Astrocyte (in vitro differentiated cells and primary cell): ENCODE data around the gene SPTBN2. TPM values are rescaled to one million over a fixed set of nuclear protein-coding genes. Genes with fewer than 3 reads are reported as not detected.

Experiments
- DNase-seq: peaks from one replicate; pipeline ENCODE4 v3.0.0-alpha.2; 2010; ENCODE audit warnings: low read depth
- FAIRE-seq: peaks from 2 replicates; lab custom pipeline; 2011; peaks lifted over from hg19 to GRCh38; lab: Jason Lieb, UNC
- H2AFZ ChIP-seq: 2 replicates; pipeline ENCODE4 v1.6.0; 2012; ENCODE audit warnings: low read depth, low read length, inconsistent platforms
- H3K27ac ChIP-seq: 2 replicates; pipeline ENCODE4 v1.5.1; 2011; ENCODE audit warnings: low read depth, low read length, inconsistent platforms
- H3K27me3 ChIP-seq: 2 replicates; pipeline ENCODE4 v1.6.0; 2011; ENCODE audit warnings: low read length, inconsistent platforms; ENCODE audit not compliant: insufficient read depth
- H3K36me3 ChIP-seq: 2 replicates; pipeline ENCODE4 v1.5.1; 2011; ENCODE audit warnings: low read length, inconsistent platforms; ENCODE audit not compliant: insufficient read depth
- H3K4me1 ChIP-seq: 2 replicates; pipeline ENCODE4 v1.5.1; 2011; ENCODE audit warnings: low read length, inconsistent platforms; ENCODE audit not compliant: insufficient read depth
- H3K4me2 ChIP-seq: 2 replicates; pipeline ENCODE4 v1.6.0; 2012; ENCODE audit warnings: low read length, inconsistent platforms
- H3K4me3 ChIP-seq: 2 replicates; pipeline ENCODE4 v1.5.1; 2011; ENCODE audit warnings: low read depth, mild to moderate bottlenecking, low read length, inconsistent platforms; ENCODE audit not compliant: insufficient read depth
- H3K79me2 ChIP-seq: 2 replicates; pipeline ENCODE4 v1.6.0; 2012; ENCODE audit warnings: mild to moderate bottlenecking, low read length, inconsistent platforms; ENCODE audit not compliant: insufficient read depth
- H3K9ac ChIP-seq: 2 replicates; pipeline ENCODE4 v1.6.0; 2012; ENCODE audit warnings: mild to moderate bottlenecking, low read length, inconsistent platforms
- H3K9me3 ChIP-seq: 2 replicates; pipeline ENCODE4 v1.5.1; 2012; ENCODE audit warnings: low read depth, mild to moderate bottlenecking, low read length, inconsistent platforms; ENCODE audit not compliant: insufficient read depth
- H4K20me1 ChIP-seq: 2 replicates; pipeline ENCODE4 v1.6.0; 2012; ENCODE audit warnings: low read length, inconsistent platforms; ENCODE audit not compliant: insufficient read depth
- H3K27ac Mint-ChIP-seq: one replicate; pipeline ENCODE4 v1.8.0; 2021; ENCODE audit warnings: mild to moderate bottlenecking, mixed read lengths; ENCODE audit not compliant: unreplicated experiment
- H3K27me3 Mint-ChIP-seq: one replicate; pipeline ENCODE4 v1.8.0; 2021; ENCODE audit warnings: low read depth, mixed read lengths; ENCODE audit not compliant: unreplicated experiment
- H3K36me3 Mint-ChIP-seq: one replicate; pipeline ENCODE4 v1.8.0; 2021; ENCODE audit warnings: low read depth, mixed read lengths; ENCODE audit not compliant: unreplicated experiment
- H3K4me1 Mint-ChIP-seq: one replicate; pipeline ENCODE4 v1.8.0; 2021; ENCODE audit warnings: low read depth, mixed read lengths; ENCODE audit not compliant: unreplicated experiment
- H3K4me3 Mint-ChIP-seq: one replicate; pipeline ENCODE4 v1.8.0; 2021; ENCODE audit warnings: mild to moderate bottlenecking, moderate library complexity, mixed read lengths; ENCODE audit not compliant: unreplicated experiment
- H3K9me3 Mint-ChIP-seq: one replicate; pipeline ENCODE4 v1.8.0; 2021; ENCODE audit warnings: mild to moderate bottlenecking, mixed read lengths; ENCODE audit not compliant: unreplicated experiment
- EZH2 ChIP-seq: IDR thresholded peaks from 2 replicates; pipeline ENCODE4 v1.6.1; 2012; ENCODE audit warnings: mild to moderate bottlenecking, low read length, inconsistent platforms; ENCODE audit not compliant: insufficient read depth
- total RNA-seq: library from RNA; stranded (reverse); gene quantifications from 2 replicates; pipeline ENCODE4 v1.2.1, GENCODE V29; 2021
- TF ChIP-seq, protein P1 (sequence below): IDR thresholded peaks from 2 replicates; pipeline ENCODE4 v1.5.1; 2011; ENCODE audit warnings: low read depth, mild to moderate bottlenecking, inconsistent platforms, low read length, moderate library complexity; ENCODE audit not compliant: insufficient read depth

SPTBN2 gene
- total RNA-seq, 1 donor from 2014 or later = 18.2 TPM

DNA sequence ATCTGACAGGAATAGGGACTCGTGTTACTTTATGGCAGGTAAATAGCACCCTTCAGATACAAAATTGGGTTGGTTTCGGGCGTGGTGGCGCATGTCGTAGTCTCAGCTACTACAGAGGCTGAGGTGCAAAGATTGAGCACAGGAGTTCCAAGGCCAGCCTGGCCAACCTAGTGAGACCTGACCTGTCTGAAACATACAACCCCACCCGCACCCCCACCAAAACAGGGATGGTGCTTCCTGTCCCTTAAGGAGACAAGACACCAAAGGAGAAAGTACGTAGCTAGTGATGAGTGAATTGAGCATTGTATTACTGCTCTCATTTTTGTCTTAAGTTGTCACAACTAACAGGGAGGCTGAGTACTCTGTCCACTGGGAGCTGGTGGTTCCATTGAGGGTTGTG is 76.4 kb downstream of the SPTBN2 start:
- Histone ChIP-seq H3K27me3 (no peaks in the 10 kb centered on the region), H2AFZ (no peak overlapping the region), H3K36me3 (peaks cover 15% of the 10 kb centered on the region), H4K20me1 (peaks cover 76% of the 10 kb centered on the region), H3K4me3 (no peak overlapping the region), H3K9me3 (no peaks in the 10 kb centered on the region), H3K4me2 (peak overlapping the region; percentile 1), H3K27ac (no peak overlapping the region), H3K9ac (no peak overlapping the region), H3K79me2 (peaks cover 76% of the 10 kb centered on the region), H3K4me1 (peaks cover 8% of the 10 kb centered on the region)
- Mint-ChIP-seq H3K9me3 (no peaks in the 10 kb centered on the region), H3K36me3 (peaks cover 17% of the 10 kb centered on the region), H3K27ac (peak overlapping the region; percentile 23), H3K4me3 (no peak overlapping the region), H3K27me3 (no peaks in the 10 kb centered on the region), H3K4me1 (peaks cover 6% of the 10 kb centered on the region)
- no peak for FAIRE-seq
- TF ChIP-seq, protein P1, sequence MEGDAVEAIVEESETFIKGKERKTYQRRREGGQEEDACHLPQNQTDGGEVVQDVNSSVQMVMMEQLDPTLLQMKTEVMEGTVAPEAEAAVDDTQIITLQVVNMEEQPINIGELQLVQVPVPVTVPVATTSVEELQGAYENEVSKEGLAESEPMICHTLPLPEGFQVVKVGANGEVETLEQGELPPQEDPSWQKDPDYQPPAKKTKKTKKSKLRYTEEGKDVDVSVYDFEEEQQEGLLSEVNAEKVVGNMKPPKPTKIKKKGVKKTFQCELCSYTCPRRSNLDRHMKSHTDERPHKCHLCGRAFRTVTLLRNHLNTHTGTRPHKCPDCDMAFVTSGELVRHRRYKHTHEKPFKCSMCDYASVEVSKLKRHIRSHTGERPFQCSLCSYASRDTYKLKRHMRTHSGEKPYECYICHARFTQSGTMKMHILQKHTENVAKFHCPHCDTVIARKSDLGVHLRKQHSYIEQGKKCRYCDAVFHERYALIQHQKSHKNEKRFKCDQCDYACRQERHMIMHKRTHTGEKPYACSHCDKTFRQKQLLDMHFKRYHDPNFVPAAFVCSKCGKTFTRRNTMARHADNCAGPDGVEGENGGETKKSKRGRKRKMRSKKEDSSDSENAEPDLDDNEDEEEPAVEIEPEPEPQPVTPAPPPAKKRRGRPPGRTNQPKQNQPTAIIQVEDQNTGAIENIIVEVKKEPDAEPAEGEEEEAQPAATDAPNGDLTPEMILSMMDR = no peak
- no peak for TF ChIP-seq EZH2
- DNase-seq = no peak

DNA sequence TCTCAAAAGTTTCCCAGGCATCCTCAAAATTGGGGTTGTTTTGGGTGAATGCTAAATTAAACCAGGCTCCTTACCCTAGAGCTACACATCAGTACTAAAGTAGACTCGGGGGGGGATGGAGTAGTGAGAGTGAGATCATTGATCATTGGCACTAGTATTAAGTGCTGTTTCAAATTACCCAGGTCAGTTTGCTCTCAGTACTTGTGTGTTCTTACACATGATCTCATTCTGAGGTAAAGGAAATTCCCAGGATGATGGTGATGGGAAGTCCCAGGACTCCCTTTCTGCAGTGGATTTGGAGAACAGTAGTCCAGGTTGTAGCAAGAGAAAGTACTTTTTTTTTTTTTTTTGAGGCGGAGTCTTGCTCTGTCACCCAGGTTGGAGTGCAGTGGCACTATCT is 78.0 kb downstream of the SPTBN2 start:
- no peak overlapping the region for H3K4me3 Mint-ChIP-seq
- Histone ChIP-seq H3K9ac (no peak overlapping the region), H3K79me2 (peaks cover 84% of the 10 kb centered on the region), H3K4me3 (no peak overlapping the region), H3K27ac (peak overlapping the region; percentile 36), H2AFZ (no peak overlapping the region), H3K4me2 (no peak overlapping the region), H3K9me3 (no peaks in the 10 kb centered on the region), H3K36me3 (peaks cover 28% of the 10 kb centered on the region), H4K20me1 (peaks cover 82% of the 10 kb centered on the region), H3K4me1 (peaks cover 8% of the 10 kb centered on the region), H3K27me3 (no peaks in the 10 kb centered on the region)
- H3K36me3 Mint-ChIP-seq = peaks cover 24% of the 10 kb centered on the region
- no peak overlapping the region for H3K27ac Mint-ChIP-seq
- H3K9me3 Mint-ChIP-seq = no peaks in the 10 kb centered on the region
- no peak for FAIRE-seq
- H3K27me3 Mint-ChIP-seq = no peaks in the 10 kb centered on the region
- H3K4me1 Mint-ChIP-seq = peaks cover 10% of the 10 kb centered on the region
- TF ChIP-seq, protein P1 = no peak
- no peak for TF ChIP-seq EZH2
- peak; percentile 43 for DNase-seq

DNA sequence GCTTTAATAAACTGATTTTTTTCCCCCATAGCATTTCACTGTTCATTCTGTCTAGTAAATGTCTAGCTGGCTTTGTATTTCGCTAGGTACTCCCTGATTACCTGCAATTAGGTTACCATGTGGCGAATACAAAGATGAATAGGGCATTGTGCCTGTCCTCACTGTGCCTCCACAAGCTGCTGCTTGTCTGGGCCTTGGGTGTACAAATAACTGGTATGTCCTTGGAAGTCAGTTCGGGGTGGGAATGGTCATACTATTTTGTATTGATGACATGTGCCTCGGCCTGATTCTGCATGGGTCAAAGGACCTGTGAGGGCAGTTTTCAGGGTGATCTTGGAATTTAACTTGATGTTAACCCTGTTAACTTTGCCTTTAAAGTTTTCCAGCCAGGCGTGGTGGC is 79.1 kb downstream of the SPTBN2 start:
- H3K4me1 Mint-ChIP-seq = peaks cover 20% of the 10 kb centered on the region
- TF ChIP-seq, protein P1 = no peak
- Histone ChIP-seq H3K27me3 (no peaks in the 10 kb centered on the region), H3K79me2 (peaks cover 86% of the 10 kb centered on the region), H4K20me1 (peaks cover 87% of the 10 kb centered on the region), H3K9me3 (no peaks in the 10 kb centered on the region), H3K27ac (no peak overlapping the region), H3K4me2 (no peak overlapping the region), H2AFZ (no peak overlapping the region), H3K36me3 (peaks cover 40% of the 10 kb centered on the region), H3K4me1 (peaks cover 8% of the 10 kb centered on the region), H3K9ac (no peak overlapping the region), H3K4me3 (no peak overlapping the region)
- H3K9me3 Mint-ChIP-seq = no peaks in the 10 kb centered on the region
- DNase-seq (no peak), FAIRE-seq (no peak)
- H3K36me3 Mint-ChIP-seq = peaks cover 32% of the 10 kb centered on the region
- H3K27ac Mint-ChIP-seq = no peak overlapping the region
- no peak overlapping the region for H3K4me3 Mint-ChIP-seq
- H3K27me3 Mint-ChIP-seq = no peaks in the 10 kb centered on the region
